K562 (cell line): Measurements from ENCODE around the gene NENF. TPM values are rescaled to one million over a fixed set of nuclear protein-coding genes. Genes with fewer than 3 reads are reported as not detected.

Experiments
- ATAC-seq: fragments of 200-7000 bp; cut with Tn5 transposase; 3 replicates; pipeline ENCODE4 v1.9.1; 2020; ENCODE audit warnings: moderate library complexity
- BruUV-seq: library from RNA; stranded (reverse); fragments of 400-500 nt; replicated peaks from 2 replicates; lab custom pipeline; 2021; lab: Mats Ljungman, UMichigan
- CTCF ChIA-PET: fragments of 300-600 bp; formaldehyde crosslinking; extraction: SDS; loops from one replicate; lab custom pipeline; 2021; ENCODE audit warnings: low intra/inter-chr PET ratio; lab: Yijun Ruan, JAX
- POLR2A ChIA-PET: fragments of 300-600, 350-650 bp; sonication (Branson Sonifier 250); formaldehyde crosslinking; extraction: SDS; loops from one replicate; lab custom pipeline; 2021; ENCODE audit warnings: antibody characterized with exemption, inconsistent platforms; lab: Yijun Ruan, JAX
- DNase-seq, 4 experiments: peaks; one replicate each; pipeline versions ENCODE4 v3.0.0 to v3.0.0-alpha.2; 2011 to 2018; ENCODE audit warnings: low spot score in 3 of 4, mixed read lengths in 3 of 4; ENCODE audit errors: extremely low read depth in 1 of 4
- FAIRE-seq: peaks from 2 replicates; lab custom pipeline; 2011; peaks lifted over from hg19 to GRCh38; lab: Jason Lieb, UNC
- H2AFZ ChIP-seq: 2 replicates; pipeline ENCODE4 v1.6.0; 2011; ENCODE audit warnings: low read depth, low read length, control low read depth, inconsistent platforms
- H3K27ac ChIP-seq: fragments of 200-600 bp; 3 replicates; pipeline ENCODE4 v1.8.0; 2011; ENCODE audit warnings: low read depth, mild to moderate bottlenecking, control low read depth, inconsistent platforms, low read length, moderate library complexity, mixed read lengths; ENCODE audit errors: extremely low read depth
- H3K27me3 ChIP-seq, 2 experiments: fragments of 300-600 bp in 1 of 2; 2 replicates in 1 of 2; 3 replicates in 1 of 2; pipeline versions ENCODE4 v1.6.0 to v1.8.0; 2011; ENCODE audit warnings: inconsistent platforms in 2 of 2, low read length in 2 of 2, mild to moderate bottlenecking in 1 of 2, mixed read lengths in 1 of 2, moderate library complexity in 1 of 2; ENCODE audit not compliant: control insufficient read depth in 2 of 2, insufficient read depth in 2 of 2
- H3K36me3 ChIP-seq: fragments of 300-600 bp; 3 replicates; pipeline ENCODE4 v1.8.0; 2011; ENCODE audit warnings: mild to moderate bottlenecking, low read length, inconsistent platforms; ENCODE audit not compliant: control insufficient read depth, insufficient read depth
- H3K4me1 ChIP-seq, 2 experiments: fragments of 200-600 bp in 1 of 2; replicated peaks in 1 of 2; 2 replicates in 1 of 2; 3 replicates in 1 of 2; pipeline versions ENCODE4 v1.5.1 to v1.8.0; 2011; ENCODE audit warnings: inconsistent platforms in 2 of 2, low read length in 2 of 2, mild to moderate bottlenecking in 1 of 2, mixed read lengths in 1 of 2, moderate library complexity in 1 of 2; ENCODE audit not compliant: control insufficient read depth in 2 of 2, insufficient read depth in 2 of 2
- H3K4me2 ChIP-seq: 2 replicates; pipeline ENCODE4 v1.6.1; 2011; ENCODE audit warnings: low read length, control low read depth, inconsistent platforms, mixed read lengths; ENCODE audit not compliant: insufficient read depth
- H3K4me3 ChIP-seq: fragments of 200-600 bp; sonication (generic), shearing (Covaris generic); 2 replicates; pipeline ENCODE4 v1.5.1; 2016; ENCODE audit warnings: control low read depth, inconsistent platforms
- H3K79me2 ChIP-seq: fragments of 200-600 bp; 3 replicates; pipeline ENCODE4 v1.8.0; 2011; ENCODE audit warnings: low read length, inconsistent platforms; ENCODE audit not compliant: control insufficient read depth, insufficient read depth
- H3K9ac ChIP-seq, 2 experiments: 2 replicates each; pipeline versions ENCODE4 v1.6.0 to v1.6.1; 2011; ENCODE audit warnings: low read depth in 2 of 2, low read length in 2 of 2, control low read depth in 1 of 2, inconsistent platforms in 1 of 2, mild to moderate bottlenecking in 1 of 2, mixed read lengths in 1 of 2; ENCODE audit not compliant: insufficient read depth in 1 of 2
- H3K9me1 ChIP-seq: one replicate; pipeline ENCODE4 v1.6.0; 2011; ENCODE audit warnings: inconsistent platforms, mild to moderate bottlenecking, low read length, moderate library complexity; ENCODE audit not compliant: control insufficient read depth, insufficient read depth
- H3K9me3 ChIP-seq: replicated peaks from 2 replicates; pipeline ENCODE4 v1.5.1; 2011; ENCODE audit warnings: low read depth, low read length, inconsistent platforms; ENCODE audit not compliant: control insufficient read depth, insufficient read depth
- H4K20me1 ChIP-seq: replicated peaks from 2 replicates; pipeline ENCODE4 v1.6.1; 2011; ENCODE audit warnings: low read length, inconsistent platforms, mixed read lengths; ENCODE audit not compliant: control insufficient read depth, insufficient read depth
- FOXO4 ChIP-seq: fragments of 450-650 bp; formaldehyde crosslinking; IDR thresholded peaks from 2 replicates; pipeline ENCODE4 v1.4.0; 2020; ENCODE audit warnings: mild to moderate bottlenecking, moderate library complexity
- HNRNPK ChIP-seq: fragments of 200-400 bp; formaldehyde crosslinking; IDR thresholded peaks from one replicate; pipeline ENCODE4 v1.6.1; 2018; ENCODE audit warnings: mild to moderate bottlenecking, low read depth, low read length; ENCODE audit not compliant: poor library complexity, severe bottlenecking
- KLF1 ChIP-seq: fragments of 450-650 bp; IDR thresholded peaks from 2 replicates; pipeline ENCODE4 v1.6.1; 2016; ENCODE audit warnings: missing genetic modification characterization, missing compliant biosample characterization
- PHB ChIP-seq: fragments of 250-450 bp; sonication (Bioruptor Pico); IDR thresholded peaks from 2 replicates; pipeline ENCODE4 v1.5.0; 2021
- TRIM24 ChIP-seq, 2 experiments: fragments of 450-650 bp; IDR thresholded peaks; 2 replicates each; pipeline ENCODE4 v1.6.1; 2016
- ZBTB11 ChIP-seq, 3 experiments: fragments of 200-800 bp in 1 of 3; fragments of 250-450 bp in 1 of 3; fragments of 450-650 bp in 1 of 3; sonication (Bioruptor Pico) in 1 of 3; sonication (Bioruptor generic) in 1 of 3; formaldehyde crosslinking in 1 of 3; IDR thresholded peaks; 2 replicates each; pipeline versions ENCODE4 v1.6.1 to v1.8.0; 2016 to 2022; ENCODE audit warnings: mild to moderate bottlenecking in 2 of 3, missing genetic modification characterization in 2 of 3, missing compliant biosample characterization in 1 of 3, moderate library complexity in 1 of 3
- ZNF175 ChIP-seq: fragments of 200-800 bp; sonication (Bioruptor generic); IDR thresholded peaks from 2 replicates; pipeline ENCODE4 v1.6.1; 2016; ENCODE audit warnings: low read depth, mild to moderate bottlenecking, missing genetic modification characterization, missing compliant biosample characterization
- ZNF197 ChIP-seq: fragments of 200-800 bp; sonication (Bioruptor generic); IDR thresholded peaks from 2 replicates; pipeline ENCODE4 v1.6.1; 2016; ENCODE audit warnings: low read depth, missing genetic modification characterization, missing compliant biosample characterization
- ZNF395 ChIP-seq: fragments of 200-800 bp; sonication (Bioruptor generic); IDR thresholded peaks from 2 replicates; pipeline ENCODE4 v1.6.1; 2017; ENCODE audit warnings: missing genetic modification characterization, missing compliant biosample characterization
- ZNF644 ChIP-seq: fragments of 200-800 bp; sonication (Bioruptor generic); IDR thresholded peaks from 2 replicates; pipeline ENCODE4 v1.6.1; 2016; ENCODE audit warnings: low read depth, missing genetic modification characterization, missing compliant biosample characterization
- WGBS: fragments of 100-300 bp; shearing (Covaris generic); methylation state at CpG from one replicate; pipeline ENCODE4 v1.1.6; 2016; ENCODE audit warnings: low coverage, mixed read lengths; ENCODE audit not compliant: insufficient coverage; ENCODE audit errors: missing lambda C conversion rate; 5-methylcytosine and 5-hydroxymethylcytosine counted together
- in situ Hi-C: fragments of 300-500 bp; cut with MboI; formaldehyde crosslinking; loops from 4 replicates; pipeline ENCODE4 v1.15.0; 2018; ENCODE audit warnings: inconsistent platforms, mixed read lengths
- intact Hi-C: fragments of 100-400 bp; cut with micrococcal nuclease; formaldehyde crosslinking; loops from 2 replicates; pipeline ENCODE4 v1.14.2; 2022
- polyA plus RNA-seq, 8 experiments: library from polyadenylated mRNA; depleted of rRNA in 4 of 8; stranded (reverse) in 5 of 8; unstranded in 3 of 8; fragments of >200 nt; fragmentation: Nextera tagmentation in 2 of 8; fragmentation: Illumina TruSeq in 1 of 8; extraction: Ambion mirVana in 2 of 8; extraction: Trizol in 1 of 8; gene quantifications; 2 replicates each; pipeline versions ENCODE4 v1.2.1 to v1.2.3, GENCODE V29; 2011 to 2014; ENCODE audit warnings: inconsistent platforms in 1 of 8, missing spikeins in 1 of 8
- total RNA-seq, 7 experiments: library from RNA; depleted of rRNA in 6 of 7; stranded (reverse); fragments of >200 nt in 6 of 7; fragmentation: Illumina TruSeq in 2 of 7; extraction: Trizol in 2 of 7; gene quantifications; 2 replicates each; pipeline versions ENCODE4 v1.2.1 to v1.2.3, GENCODE V29; 2011 to 2021; ENCODE audit warnings: low replicate concordance in 1 of 7

The NENF gene
- total and polyA plus RNA-seq, 9 of the 15 experiments (the other 6 are each of a cell fraction or from before 2014, with no cell fraction given) = 6.1 to 100 (median 72.8) TPM

- peaks cover 15 to 48% of the 10 kb centered on the region in 2 experiments; a peak in 4 of 5 replicates for H3K27me3 ChIP-seq
- peaks cover 5 to 12% of the 10 kb centered on the region in 2 experiments for H3K4me1 ChIP-seq
- no peaks in the 10 kb centered on the region for H3K79me2 ChIP-seq
- no peak overlapping the region for H3K4me3 ChIP-seq
- H3K9ac ChIP-seq = peak overlapping the region in 1 of 2 experiments; percentile 6; a peak in 1 of 4 replicates
- H3K36me3 ChIP-seq = no peaks in the 10 kb centered on the region
- H3K9me3 ChIP-seq = no peaks in the 10 kb centered on the region
- no peak overlapping the region for H3K4me2 ChIP-seq
- peak overlapping the region; percentile 1; the same call in 1 of the 2 replicates for H2AFZ ChIP-seq
- no peaks in the 10 kb centered on the region for H3K9me1 ChIP-seq
- ChIA-PET POLR2A (interaction anchor here (0.7 to 4.1 kb wide), 8 partner anchors 10 to 139 kb away, joined by 3 to 39 read pairs (median 4); partner anchors contain the start of gene ATF3), CTCF (interaction anchor here (0.7 kb wide), 1 partner anchor 240 kb away, joined by 3 read pairs; no protein-coding TSS in a partner anchor)
- 14% methylated on average over 12 of the region's 12 CpGs for WGBS
- no TSS peak for BruUV-seq
- FAIRE-seq (no peak), ATAC-seq (no peak), DNase-seq (no peak)
- H3K27ac ChIP-seq = no peak overlapping the region
- H4K20me1 ChIP-seq = no peaks in the 10 kb centered on the region; the same call in 1 of the 2 replicates
- in situ Hi-C loops = loop anchor here (5.0 kb wide), 1 partner anchor 119 kb away; no protein-coding TSS in a partner anchor
- intact Hi-C loops = loop anchor here (5.0 to 10.0 kb wide), 2 partner anchors 64 to 436 kb away; no protein-coding TSS in a partner anchor
- peak in 1 of 3 experiments; percentile 8; a peak in 1 of 6 replicates for TF ChIP-seq ZBTB11 (CRISPR knock-in tag; IDR thresholded peaks at IDR 0.05)
- no peak for TF ChIP-seq TRIM24 (IDR thresholded peaks at IDR 0.05)
- 0 out of 2 replicates have a peak, but pooled peaks have one; percentile 4 for TF ChIP-seq ZNF197 (CRISPR knock-in tag)
- peak; percentile 33 for TF ChIP-seq ZNF175
- no peak for TF ChIP-seq HNRNPK
- peak; percentile 62; the same call in 1 of the 2 replicates for TF ChIP-seq ZNF395 (CRISPR knock-in tag)
- TF ChIP-seq FOXO4 (CRISPR knock-in tag) = no peak
- TF ChIP-seq KLF1 (tag) = no peak
- TF ChIP-seq PHB (CRISPR knock-in tag) = 0 out of 2 replicates have a peak, but pooled peaks have one; percentile 9
- TF ChIP-seq ZNF644 (tag) = peak; percentile 22; the same call in 1 of the 2 replicates
These were observed 45.8 kb downstream of the NENF start for GRCh38 chr1:212478467-212479025.
